Cortex of kidney (tissue), 1 donor: Measurements from ENCODE around the gene CD99.
"Not testable (repeated sequence)": the region's sequence is repeated elsewhere in the genome, so short reads cannot be mapped to it uniquely, and the experiment has no call there.

Experiments used
- DNase-seq: peaks from one replicate; lab custom pipeline; 2025; lab: John Stamatoyannopoulos, UW

Gene CD99

GRCh38 chrX:2675657-2676200 lies 15.4 kb upstream of the CD99 start:
- not testable (repeated sequence) for DNase-seq

GRCh38 chrX:2676794-2677675 lies 14.1 kb upstream of the CD99 start:
- no peak for DNase-seq

DNA sequence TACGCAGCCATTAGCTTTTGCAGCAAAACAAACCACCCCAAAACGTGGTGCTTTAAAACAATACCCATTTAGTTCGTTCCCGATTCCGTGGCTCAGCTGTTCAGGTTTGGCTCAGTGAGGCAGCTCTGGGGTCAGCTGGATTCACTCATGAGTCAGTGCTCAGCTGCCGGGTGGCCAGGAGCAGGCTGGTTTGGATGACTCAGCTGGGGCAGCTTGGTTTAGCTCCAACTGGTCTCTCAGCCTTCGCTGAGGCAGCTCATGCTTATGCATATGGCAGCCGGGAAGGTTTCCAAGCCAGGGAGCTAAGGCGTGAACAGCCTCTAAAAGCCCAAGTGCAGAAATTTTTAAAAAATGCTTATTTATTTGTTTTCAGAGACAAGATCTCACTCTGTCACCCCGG lies 13.3 kb upstream of the CD99 start:
- no peak for DNase-seq

DNA sequence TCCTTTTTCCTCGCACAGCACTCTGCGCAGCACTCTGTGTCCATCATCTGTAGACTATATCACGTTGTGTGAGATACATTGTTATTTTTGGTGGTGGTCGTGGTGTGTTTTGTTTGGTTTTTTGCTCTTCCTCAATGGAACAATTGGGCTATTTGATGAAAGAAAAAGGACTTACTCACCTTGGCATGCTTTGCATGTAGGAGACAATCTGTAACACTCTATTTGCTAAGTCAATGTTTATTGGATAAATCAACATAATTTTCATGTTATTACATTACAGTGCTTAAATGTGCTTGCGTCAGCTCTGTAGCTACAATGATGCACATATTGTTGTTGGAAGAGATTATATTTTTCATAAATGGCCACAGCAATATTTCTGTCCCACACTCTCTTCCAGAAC lies 12.5 kb upstream of the CD99 start:
- DNase-seq = no peak

DNA sequence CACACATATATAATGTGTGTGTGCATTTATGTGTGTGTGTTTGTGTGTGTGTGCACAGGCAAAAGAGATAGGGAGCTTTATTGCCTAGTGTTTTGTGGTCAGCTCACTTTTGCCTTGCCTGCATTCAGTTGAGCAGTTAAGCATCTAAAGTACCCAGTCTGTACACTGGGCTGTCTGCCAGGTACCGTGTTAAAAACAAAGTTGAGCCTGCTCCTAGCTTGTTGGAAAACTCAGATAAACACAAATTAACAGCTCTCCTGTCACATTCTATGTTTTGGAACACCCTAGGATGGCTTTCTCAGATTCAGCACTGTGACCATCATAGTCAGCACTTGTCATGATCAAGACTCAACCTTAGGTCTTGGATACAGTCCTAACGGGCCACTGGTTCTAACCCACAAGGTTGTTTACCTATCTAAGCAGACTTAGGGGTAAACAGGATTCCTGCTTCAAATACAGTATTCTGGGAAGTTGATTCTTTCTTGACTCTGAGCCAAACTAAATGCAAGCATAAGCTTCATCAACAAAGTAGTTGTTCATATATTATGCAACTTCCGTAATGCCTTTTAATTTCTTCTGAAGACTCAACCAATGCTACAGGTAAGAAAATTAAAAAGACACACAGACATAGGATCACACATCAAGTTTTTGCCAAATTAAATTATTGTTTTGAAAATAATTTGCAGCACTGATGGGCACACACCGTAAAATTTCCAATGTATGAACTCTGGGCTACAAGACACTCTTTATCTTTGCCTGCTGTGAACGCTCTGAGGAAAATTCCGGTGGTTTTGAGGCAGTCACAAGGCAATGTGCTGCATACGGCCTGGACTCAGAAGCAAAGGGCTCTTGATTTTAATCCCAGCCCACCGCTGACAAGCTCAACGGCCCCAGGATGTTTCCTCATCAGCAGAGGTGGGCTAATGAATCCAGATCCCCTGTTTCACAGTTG lies 11.3 kb upstream of the CD99 start:
- DNase-seq = no peak

DNA sequence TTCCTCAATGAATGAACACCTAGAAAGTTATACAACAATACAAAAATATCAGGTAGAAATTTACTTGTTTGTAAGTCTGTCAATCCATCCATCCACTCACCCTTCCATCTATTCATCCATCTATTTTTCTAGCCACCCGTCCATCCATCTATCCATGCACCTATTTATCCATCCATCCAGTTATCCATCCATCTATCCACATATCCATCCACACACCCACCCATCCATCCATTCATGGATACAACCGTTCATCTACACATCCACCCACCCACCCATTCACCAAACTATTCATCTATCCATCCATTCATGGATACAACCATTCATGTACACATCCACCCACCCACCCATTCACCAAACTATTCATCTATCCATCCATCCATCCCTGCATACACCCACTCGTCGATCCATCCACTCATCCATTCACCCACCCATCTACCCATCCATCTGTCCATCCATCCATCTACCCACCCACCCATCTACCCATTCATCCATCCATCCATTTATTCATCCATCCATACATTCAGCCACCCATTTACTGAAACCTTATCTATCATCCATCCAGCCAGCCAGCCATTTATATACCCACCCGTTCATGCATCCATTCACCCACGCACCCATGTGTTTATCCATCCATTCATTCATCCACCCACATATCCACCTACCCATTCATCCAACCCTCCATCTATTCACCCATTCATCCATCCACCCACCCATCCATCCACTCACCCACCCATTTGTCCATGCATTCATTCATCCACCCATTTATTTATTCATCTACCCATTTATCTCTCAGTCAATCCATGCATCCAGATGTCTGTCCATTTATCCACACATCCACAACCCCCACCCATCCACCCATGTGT lies 10.4 kb upstream of the CD99 start:
- no peak for DNase-seq

GRCh38 chrX:2682565-2683177 lies 8.4 kb upstream of the CD99 start:
- no peak for DNase-seq

- no peak for DNase-seq
These were observed 6.8 kb upstream of the CD99 start for GRCh38 chrX:2684256-2684655.

GRCh38 chrX:2685886-2686285 lies 5.2 kb upstream of the CD99 start:
- no peak for DNase-seq

DNA sequence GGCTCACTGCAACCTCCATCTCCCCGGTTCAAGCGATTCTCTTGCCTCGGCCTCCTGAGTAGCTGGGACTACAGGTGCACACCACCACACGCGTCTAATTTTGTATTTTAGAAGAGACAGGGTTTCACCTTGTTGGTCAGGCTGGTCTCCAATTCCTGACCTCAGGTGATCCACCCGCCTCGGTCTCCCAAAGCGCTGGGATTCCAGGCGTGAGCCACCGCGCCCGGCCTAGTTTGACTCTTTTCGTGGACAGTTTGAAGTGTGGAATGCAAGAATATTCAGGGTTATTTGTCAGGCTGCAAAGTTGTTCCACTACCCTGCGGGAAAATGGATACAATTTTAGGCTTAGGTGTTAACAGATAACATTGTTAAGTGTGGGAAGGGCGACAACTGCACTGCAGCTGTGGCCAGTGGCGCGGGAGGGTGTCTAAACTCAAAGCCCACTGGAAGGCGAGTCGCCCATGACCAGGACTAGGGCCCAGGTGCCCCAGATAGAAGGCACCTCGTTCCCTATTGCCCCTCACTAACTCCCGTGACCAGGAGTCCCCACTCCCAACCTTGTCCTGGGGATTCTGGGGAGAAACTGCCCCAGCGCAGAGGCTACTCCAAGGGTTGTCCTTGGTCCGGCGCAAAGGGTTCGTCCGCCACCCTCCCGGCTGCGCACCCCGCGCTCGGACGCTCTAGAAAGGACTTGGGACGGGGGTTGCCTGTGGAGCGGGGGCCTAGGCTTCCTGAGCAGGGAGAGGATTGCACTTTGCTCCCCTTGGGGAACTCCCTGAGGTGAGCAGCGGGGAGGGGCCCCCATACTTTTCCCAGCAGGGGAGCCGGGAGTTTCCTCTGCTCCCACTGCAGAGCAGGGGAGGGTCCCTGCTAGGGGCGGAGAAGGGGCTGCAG lies 1.1 kb upstream of the CD99 start:
- DNase-seq = no peak

DNA sequence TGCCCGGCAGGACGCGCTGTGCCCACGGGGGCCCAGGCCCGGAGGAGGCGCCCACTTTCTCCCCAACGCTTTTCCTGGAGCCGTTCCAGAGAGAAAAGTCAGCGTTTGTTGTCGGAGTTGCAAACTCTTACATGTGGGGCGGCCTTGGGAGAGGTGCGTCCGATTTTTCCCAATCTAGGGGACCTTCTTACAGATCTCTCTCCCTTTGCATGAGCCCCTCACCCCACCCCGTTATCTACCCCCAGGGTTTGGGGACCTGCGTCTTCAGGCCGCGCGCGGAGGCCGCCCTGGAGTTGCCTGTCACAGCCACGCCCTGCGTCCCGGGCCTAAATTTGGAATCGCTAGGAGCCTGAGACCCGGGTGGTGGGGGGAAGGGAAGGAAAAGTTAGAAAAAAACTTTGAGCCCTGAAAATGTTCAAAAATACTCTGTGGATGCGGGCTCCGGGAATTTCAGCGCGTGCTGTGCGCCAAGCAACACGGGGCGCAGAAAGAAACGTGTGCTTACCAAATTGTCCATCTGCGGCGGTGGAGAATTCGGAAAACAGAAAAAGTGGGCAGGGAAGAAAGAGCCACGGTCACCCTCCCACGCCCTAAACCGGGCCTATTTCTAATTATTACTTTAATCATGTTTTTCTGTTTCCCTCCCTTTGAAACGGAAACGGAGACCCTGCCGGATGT lies 587 bp downstream of the CD99 start:
- no peak for DNase-seq

GRCh38 chrX:2692221-2693112 lies 1.4 kb downstream of the CD99 start:
- no peak for DNase-seq

GRCh38 chrX:2693113-2694002 lies 2.3 kb downstream of the CD99 start:
- no peak for DNase-seq

DNA sequence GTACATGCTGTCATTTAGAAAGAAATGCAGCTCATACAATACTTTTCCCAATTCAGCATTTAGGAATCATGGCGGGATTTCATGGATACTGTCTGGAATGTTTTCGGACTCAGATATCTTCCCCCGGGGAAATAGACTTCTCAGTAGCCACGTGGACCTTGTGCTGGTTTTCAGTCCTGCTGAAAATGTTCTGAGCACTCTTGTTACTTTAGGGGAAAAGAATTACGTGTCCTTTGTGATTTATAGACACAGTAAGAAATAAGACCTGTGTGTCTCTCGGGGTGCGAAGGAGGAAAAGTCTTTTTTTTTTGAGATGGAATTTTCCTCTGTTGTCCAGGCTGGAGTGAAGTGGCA lies 3.8 kb downstream of the CD99 start:
- DNase-seq = no peak

- no peak for DNase-seq
These were observed 5.7 kb downstream of the CD99 start for GRCh38 chrX:2696698-2697215.

- no peak for DNase-seq
These were observed 6.2 kb downstream of the CD99 start for GRCh38 chrX:2697306-2697705.

DNA sequence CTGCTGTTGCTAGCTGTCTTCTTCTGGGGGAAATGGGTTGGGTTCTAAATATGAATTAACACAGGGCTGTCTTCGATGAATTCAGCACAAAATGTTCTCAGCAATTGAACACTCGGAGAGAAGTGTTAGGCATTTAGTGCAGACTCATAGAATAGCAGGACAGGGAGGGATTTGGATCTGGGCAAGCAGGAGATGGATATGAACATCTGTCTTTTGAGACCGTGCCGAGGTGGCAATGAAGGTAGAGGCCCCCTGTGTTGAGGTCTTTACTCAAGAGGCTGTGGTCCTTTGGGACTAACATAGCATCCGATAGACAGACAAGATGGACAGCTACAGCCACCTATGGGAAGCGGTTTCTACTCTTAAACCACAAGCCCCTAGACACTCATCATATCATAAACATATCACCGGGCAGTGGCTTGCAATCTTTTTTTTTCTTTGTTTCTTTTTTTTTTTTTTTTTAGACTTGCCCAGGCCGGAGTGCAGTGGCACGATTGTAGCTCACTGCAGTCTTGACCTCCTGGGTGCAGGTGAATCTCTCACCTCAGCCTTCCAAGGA lies 6.7 kb downstream of the CD99 start:
- no peak for DNase-seq
